Right lobe of liver (tissue), 6 donors: ENCODE results near the gene DNMT3B. TPM values are rescaled to one million over a fixed set of nuclear protein-coding genes. Genes with fewer than 3 reads are reported as not detected.

Experiments used
- ATAC-seq, 4 donors: fragments of 200-7000 bp; cut with Tn5 transposase; one replicate each; pipeline ENCODE4 v1.9.1; 2020; ENCODE audit warnings: mild to moderate bottlenecking in 4 of 4, moderate library complexity in 4 of 4
- DNase-seq, 3 donors: peaks; one replicate each; pipeline ENCODE4 v3.0.0-alpha.2; 2020
- H3K27ac ChIP-seq, 3 donors: fragments of 200-600 bp; one replicate each; pipeline ENCODE4 v1.8.0; 2022
- H3K27me3 ChIP-seq, 2 donors: fragments of 200-600 bp; one replicate each; pipeline ENCODE4 v1.8.0; 2022
- H3K36me3 ChIP-seq, 4 donors: fragments of 200-600 bp; sonication (generic) in 1 of 4; one replicate each; pipeline versions ENCODE4 v1.5.1 to v1.8.0; 2017 to 2022; ENCODE audit warnings: control low read depth in 1 of 4
- H3K4me1 ChIP-seq, 4 donors: fragments of 200-600 bp; sonication (generic) in 1 of 4; one replicate each; pipeline versions ENCODE4 v1.5.1 to v1.8.0; 2017 to 2022; ENCODE audit warnings: control low read depth in 1 of 4
- H3K4me3 ChIP-seq, 3 donors: fragments of 200-600 bp; one replicate each; pipeline ENCODE4 v1.8.0; 2022
- H3K9me3 ChIP-seq, 4 donors: fragments of 200-600 bp; sonication (generic) in 1 of 4; one replicate each; pipeline versions ENCODE4 v1.5.1 to v1.8.0; 2017 to 2022; ENCODE audit warnings: control low read depth in 1 of 4
- POLR2A ChIP-seq: fragments of 450-650 bp; IDR thresholded peaks from one replicate; pipeline ENCODE4 v1.6.1; 2017; ENCODE audit warnings: antibody characterized with exemption, mild to moderate bottlenecking
- WGBS: methylation state at CpG from one replicate; pipeline ENCODE4 v1.1.6; 2018; ENCODE audit warnings: low coverage, low lambda C conversion rate; ENCODE audit not compliant: insufficient coverage; ENCODE audit errors: missing lambda C conversion rate; 5-methylcytosine and 5-hydroxymethylcytosine counted together
- intact Hi-C, 2 donors: fragments of 100-400 bp; cut with DNase I; formaldehyde crosslinking; loops; one replicate each; pipeline versions ENCODE4 v1.11.2 to v1.14.1; 2022
- total RNA-seq, 6 experiments: library from RNA; depleted of rRNA in 2 of 6; stranded (reverse); fragments of >200 nt in 2 of 6; fragmentation: NEBNext Ultra II Directional in 3 of 6; extraction: Animal tissue kit (Norgen Biotek cat#: 25700) in 3 of 6; gene quantifications; one replicate each; pipeline versions ENCODE4 v1.1.0 to v1.2.4, GENCODE V29; 2016 to 2023
- TF ChIP-seq, protein P1 (sequence below), 4 donors: fragments of 200-600 bp in 3 of 4; fragments of 450-650 bp in 1 of 4; IDR thresholded peaks; one replicate each; pipeline versions ENCODE4 v1.5.1 to v1.8.0; 2016 to 2022; ENCODE audit warnings: antibody characterized with exemption in 4 of 4, mild to moderate bottlenecking in 2 of 4
- donor health status: DM: no; HTN: yes; CAD: no.
- donor health status: DM: no; HTN: no; CAD: no.
- donor health status: DM: no; HTN: no; CAD: no.
- donor health status: DM: no; HTN: yes; CAD: no.
- donor health status: DM: no; HTN: yes; CAD: no.

DNMT3B gene
- total RNA-seq, 6 experiments from 2014 or later = 0.43 to 0.88 (median 0.65) TPM

- no peaks in the 10 kb centered on the region for H3K9me3 ChIP-seq
- intact Hi-C loops = no loop called here
- H3K4me3 ChIP-seq = no peak overlapping the region
- H3K4me1 ChIP-seq = no peaks in the 10 kb centered on the region
- TF ChIP-seq POLR2A = no peak
- 95% methylated on average over 9 of the region's 17 CpGs for WGBS
- H3K36me3 ChIP-seq = peaks cover 0 to 74% (median 24%) of the 10 kb centered on the region in 4 donors
- no peak for ATAC-seq
- DNase-seq = no peak
- no peak overlapping the region for H3K27ac ChIP-seq
- H3K27me3 ChIP-seq = no peaks in the 10 kb centered on the region
Measured at GRCh38 chr20:32839227-32839981, 77.2 kb downstream of the DNMT3B start.

- Histone ChIP-seq H3K9me3 (no peaks in the 10 kb centered on the region), H3K27ac (no peak overlapping the region), H3K4me3 (no peak overlapping the region), H3K4me1 (no peaks in the 10 kb centered on the region), H3K36me3 (peaks cover 0 to 74% (median 21%) of the 10 kb centered on the region in 4 donors), H3K27me3 (no peaks in the 10 kb centered on the region)
- intact Hi-C loops = no loop called here
- 88% methylated on average over 4 of the region's 4 CpGs for WGBS
- no peak for ATAC-seq
- no peak for DNase-seq
- no peak for TF ChIP-seq POLR2A
- TF ChIP-seq, protein P1, sequence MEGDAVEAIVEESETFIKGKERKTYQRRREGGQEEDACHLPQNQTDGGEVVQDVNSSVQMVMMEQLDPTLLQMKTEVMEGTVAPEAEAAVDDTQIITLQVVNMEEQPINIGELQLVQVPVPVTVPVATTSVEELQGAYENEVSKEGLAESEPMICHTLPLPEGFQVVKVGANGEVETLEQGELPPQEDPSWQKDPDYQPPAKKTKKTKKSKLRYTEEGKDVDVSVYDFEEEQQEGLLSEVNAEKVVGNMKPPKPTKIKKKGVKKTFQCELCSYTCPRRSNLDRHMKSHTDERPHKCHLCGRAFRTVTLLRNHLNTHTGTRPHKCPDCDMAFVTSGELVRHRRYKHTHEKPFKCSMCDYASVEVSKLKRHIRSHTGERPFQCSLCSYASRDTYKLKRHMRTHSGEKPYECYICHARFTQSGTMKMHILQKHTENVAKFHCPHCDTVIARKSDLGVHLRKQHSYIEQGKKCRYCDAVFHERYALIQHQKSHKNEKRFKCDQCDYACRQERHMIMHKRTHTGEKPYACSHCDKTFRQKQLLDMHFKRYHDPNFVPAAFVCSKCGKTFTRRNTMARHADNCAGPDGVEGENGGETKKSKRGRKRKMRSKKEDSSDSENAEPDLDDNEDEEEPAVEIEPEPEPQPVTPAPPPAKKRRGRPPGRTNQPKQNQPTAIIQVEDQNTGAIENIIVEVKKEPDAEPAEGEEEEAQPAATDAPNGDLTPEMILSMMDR (IDR thresholded peaks at IDR 0.05) = no peak
Measured at GRCh38 chr20:32839982-32840285, 77.7 kb downstream of the DNMT3B start.

DNA sequence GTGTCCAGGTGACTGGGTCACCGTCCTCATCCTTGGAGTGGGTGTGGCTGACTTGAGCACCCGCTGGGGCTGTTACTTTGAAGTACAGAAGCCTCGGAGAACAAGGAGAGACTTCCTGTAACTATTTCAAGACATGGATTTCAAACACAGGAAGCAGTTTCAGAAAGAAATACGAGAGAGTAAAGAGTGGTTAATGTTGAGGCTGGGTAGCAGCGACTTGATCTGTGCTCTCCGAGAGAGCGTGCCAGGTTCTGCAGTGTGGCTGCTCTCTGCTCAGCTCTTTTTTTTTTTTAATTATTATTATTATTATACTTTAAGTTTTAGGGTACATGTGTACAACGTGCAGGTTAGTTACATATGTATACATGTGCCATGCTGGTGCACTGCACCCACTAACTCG lies 79.0 kb downstream of the DNMT3B start:
- DNase-seq (no peak), ATAC-seq (no peak)
- Histone ChIP-seq H3K4me3 (no peak overlapping the region), H3K36me3 (peaks cover 0 to 77% (median 21%) of the 10 kb centered on the region in 4 donors), H3K4me1 (no peaks in the 10 kb centered on the region), H3K27ac (no peak overlapping the region), H3K9me3 (no peaks in the 10 kb centered on the region), H3K27me3 (no peaks in the 10 kb centered on the region)
- WGBS = 57% methylated on average over 8 of the region's 9 CpGs
- TF ChIP-seq, protein P1 (IDR thresholded peaks at IDR 0.05) = no peak
- TF ChIP-seq POLR2A = no peak
- intact Hi-C loops = no loop called here

DNA sequence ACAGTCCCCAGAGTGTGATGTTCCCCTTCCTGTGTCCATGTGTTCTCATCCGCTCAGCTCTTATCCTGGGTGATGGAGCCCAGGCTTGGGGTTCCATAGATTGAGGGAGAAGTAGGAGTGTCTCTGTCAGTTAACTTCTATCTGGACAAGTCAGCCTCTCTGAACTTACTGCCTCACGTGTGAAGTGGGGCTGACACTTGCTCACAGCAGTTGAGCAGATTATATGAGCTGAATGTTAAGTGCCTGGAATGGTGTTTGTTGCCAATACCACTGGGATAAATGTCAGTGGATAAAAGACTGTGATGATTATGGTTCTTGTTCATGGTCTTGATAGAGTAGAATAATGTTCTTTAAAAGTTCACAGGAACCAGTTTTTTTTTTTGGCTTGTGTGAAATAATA lies 79.4 kb downstream of the DNMT3B start:
- WGBS = 75% methylated on average over 2 of the region's 2 CpGs
- peaks cover 1 to 75% (median 23%) of the 10 kb centered on the region in 4 donors for H3K36me3 ChIP-seq
- no peak overlapping the region for H3K27ac ChIP-seq
- ATAC-seq (no peak), DNase-seq (no peak)
- intact Hi-C loops = no loop called here
- H3K9me3 ChIP-seq = no peaks in the 10 kb centered on the region
- H3K4me3 ChIP-seq = no peak overlapping the region
- TF ChIP-seq, protein P1 (IDR thresholded peaks at IDR 0.05) = no peak
- TF ChIP-seq POLR2A = no peak
- H3K27me3 ChIP-seq = no peaks in the 10 kb centered on the region
- H3K4me1 ChIP-seq = no peaks in the 10 kb centered on the region

DNA sequence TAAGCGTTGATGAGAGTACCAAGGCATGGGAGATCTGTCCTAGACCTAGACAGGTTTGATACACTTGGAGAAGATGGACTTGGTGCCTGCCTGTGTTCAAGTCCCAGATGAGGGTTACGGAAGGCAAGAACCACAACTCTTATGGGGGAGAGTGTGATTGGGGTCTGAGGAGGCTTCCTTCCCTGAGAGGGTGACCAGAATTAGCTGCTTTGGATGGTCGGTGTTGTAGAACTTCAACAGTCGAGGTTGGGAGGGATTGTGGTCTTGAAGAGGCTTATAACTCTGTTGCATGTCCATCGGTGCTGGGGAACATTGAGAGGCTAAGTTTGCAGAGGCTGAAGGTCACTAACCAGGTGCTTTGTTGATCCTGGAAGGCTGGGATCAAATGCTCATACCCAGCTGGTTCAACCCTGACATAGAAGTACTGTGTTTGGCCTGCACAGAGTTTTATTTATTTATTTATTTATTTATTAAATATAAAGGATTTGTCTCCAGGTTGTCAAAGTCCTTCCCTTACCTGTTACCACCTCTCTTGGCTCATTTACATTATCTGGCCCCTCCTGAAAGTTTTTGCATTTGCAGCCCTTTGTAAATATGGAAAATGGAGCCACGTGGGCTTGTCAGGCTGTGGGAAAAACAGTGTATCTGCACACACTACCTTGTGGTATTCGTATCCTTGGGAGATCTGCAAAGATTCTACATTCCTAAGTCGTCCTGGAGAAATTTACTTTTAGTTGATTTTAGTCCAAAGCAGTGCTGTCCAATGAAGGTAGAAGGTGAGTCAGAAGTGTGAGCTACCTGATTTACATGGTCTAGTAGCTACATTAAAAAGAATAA lies 80.7 kb downstream of the DNMT3B start:
- intact Hi-C loops = no loop called here
- 86% methylated on average over 6 of the region's 8 CpGs for WGBS

More for the DNA sequence above, 80.7 kb downstream of the DNMT3B start:
- Histone ChIP-seq H3K36me3 (peaks cover 5 to 76% (median 23%) of the 10 kb centered on the region in 4 donors), H3K9me3 (no peaks in the 10 kb centered on the region), H3K4me1 (no peaks in the 10 kb centered on the region), H3K27ac (no peak overlapping the region), H3K4me3 (no peak overlapping the region), H3K27me3 (no peaks in the 10 kb centered on the region)
- DNase-seq = no peak
- peak in 3 of 4 donors; percentile 35 to 70 (median 35) for ATAC-seq
- TF ChIP-seq POLR2A = no peak
- TF ChIP-seq, protein P1 (IDR thresholded peaks at IDR 0.05) = no peak
